OCI-LY1 (cell line): ENCODE data around the gene SIRPB2.

Experiments
- CTCF ChIP-seq: fragments of 200-600 bp; sonication (generic), shearing (Covaris generic); IDR thresholded peaks from 2 replicates; pipeline ENCODE4 v1.5.1; 2017; ENCODE audit warnings: mild to moderate bottlenecking, antibody characterized with exemption, low read length, moderate library complexity, mixed read lengths
- EZH2 ChIP-seq: fragments of 200-600 bp; sonication (generic), shearing (Covaris generic); IDR thresholded peaks from 2 replicates; pipeline ENCODE4 v1.8.0; 2017; ENCODE audit warnings: borderline replicate concordance, mixed run types, mild to moderate bottlenecking, antibody characterized with exemption, low read length, moderate library complexity, mixed read lengths

GRCh38 chr20:1517010-1517409, 25.8 kb upstream of the SIRPB2 start:
- no peak for TF ChIP-seq CTCF
- no peak for TF ChIP-seq EZH2
